ENCODE data around the gene COL12A1.

DNA sequence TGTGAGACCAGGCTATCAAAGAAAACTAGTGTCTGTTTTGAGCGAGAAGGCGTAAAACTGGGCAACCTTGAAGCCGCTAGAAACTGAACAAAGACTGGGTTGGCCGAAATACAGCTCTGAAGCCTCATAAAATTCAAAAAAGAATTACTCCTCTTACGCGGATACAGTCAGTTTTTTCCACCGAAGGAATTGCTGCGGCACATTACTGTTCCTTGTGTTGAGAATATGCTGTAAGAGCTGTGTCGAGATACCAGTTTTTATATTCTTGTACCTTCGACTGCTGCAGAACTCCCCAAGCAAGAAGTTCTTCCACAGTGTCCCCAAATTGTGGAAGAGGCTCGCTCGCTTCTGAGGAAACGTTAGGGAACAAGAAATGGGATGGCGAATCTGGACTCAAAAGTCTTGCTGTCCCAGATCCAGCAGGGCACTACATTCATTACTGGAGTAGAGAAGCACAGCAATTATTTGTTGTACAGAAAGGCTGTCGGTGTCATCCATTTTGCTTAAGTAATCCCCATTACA lies 38.3 kb upstream of the COL12A1 start:
- TF ChIP-seq, protein P1, sequence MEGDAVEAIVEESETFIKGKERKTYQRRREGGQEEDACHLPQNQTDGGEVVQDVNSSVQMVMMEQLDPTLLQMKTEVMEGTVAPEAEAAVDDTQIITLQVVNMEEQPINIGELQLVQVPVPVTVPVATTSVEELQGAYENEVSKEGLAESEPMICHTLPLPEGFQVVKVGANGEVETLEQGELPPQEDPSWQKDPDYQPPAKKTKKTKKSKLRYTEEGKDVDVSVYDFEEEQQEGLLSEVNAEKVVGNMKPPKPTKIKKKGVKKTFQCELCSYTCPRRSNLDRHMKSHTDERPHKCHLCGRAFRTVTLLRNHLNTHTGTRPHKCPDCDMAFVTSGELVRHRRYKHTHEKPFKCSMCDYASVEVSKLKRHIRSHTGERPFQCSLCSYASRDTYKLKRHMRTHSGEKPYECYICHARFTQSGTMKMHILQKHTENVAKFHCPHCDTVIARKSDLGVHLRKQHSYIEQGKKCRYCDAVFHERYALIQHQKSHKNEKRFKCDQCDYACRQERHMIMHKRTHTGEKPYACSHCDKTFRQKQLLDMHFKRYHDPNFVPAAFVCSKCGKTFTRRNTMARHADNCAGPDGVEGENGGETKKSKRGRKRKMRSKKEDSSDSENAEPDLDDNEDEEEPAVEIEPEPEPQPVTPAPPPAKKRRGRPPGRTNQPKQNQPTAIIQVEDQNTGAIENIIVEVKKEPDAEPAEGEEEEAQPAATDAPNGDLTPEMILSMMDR (conservative IDR thresholded peaks at IDR 0.05; ENCODE audit: low read length) = no peak
- no peak for TF ChIP-seq EZH2phosphoT487 (IDR thresholded peaks at IDR 0.05; ENCODE audit: borderline replicate concordance, low read depth, low read length)
